ENCODE data around the gene PGLYRP2.

The PGLYRP2 gene

DNA sequence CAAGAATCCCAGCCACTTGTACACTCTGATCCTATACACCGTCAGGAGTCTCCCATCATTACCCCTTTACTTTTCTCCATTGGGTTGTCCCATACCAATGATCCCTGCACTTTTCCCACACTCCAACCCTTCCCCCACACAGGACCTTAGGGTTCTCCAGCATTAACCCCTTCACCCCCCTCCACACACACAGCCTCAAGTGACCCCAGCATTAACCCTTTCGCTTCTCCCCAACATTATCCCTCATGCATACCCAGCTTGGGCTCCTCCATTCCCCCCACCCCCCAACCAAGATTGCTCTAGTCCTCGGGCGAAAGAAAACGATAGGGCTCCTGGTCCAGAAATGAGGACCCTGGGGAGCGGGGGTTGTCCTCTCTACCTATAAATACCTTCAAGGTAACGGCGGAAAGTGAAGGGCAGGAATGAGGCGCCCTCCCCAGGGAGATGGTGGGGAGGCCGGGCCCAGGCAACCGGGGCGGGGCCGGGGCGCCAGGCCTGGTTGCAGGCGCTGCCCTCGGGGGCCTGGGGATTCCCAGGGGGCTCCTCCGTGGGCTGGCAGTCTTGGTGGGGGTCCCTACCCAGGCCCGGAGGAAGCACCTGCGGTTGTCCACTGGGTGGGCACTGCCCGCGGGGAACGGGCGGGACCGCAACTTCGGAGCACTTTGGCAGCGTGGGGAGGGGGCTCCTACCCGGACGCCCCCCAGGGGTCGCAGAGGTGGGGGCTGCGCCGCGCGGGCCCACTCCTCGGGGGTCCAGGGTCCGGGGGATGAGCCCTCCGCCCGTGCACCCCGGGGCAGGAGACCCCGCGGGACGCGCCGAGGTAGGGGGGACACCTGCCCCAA lies 30.3 kb downstream of the PGLYRP2 start:
- no peaks in the 10 kb centered on the region for H3K27me3 ChIP-seq (replicated peaks; ENCODE audit: control insufficient read depth, insufficient read depth, low read length)
- peak overlapping the region; percentile 69 for H3K4me3 ChIP-seq (replicated peaks; ENCODE audit: low read depth, low read length)
- H3K36me3 ChIP-seq (ENCODE audit: control insufficient read depth, insufficient read depth, low read length), result peaks cover 18% of the 10 kb centered on the region
- TF ChIP-seq, protein P1, sequence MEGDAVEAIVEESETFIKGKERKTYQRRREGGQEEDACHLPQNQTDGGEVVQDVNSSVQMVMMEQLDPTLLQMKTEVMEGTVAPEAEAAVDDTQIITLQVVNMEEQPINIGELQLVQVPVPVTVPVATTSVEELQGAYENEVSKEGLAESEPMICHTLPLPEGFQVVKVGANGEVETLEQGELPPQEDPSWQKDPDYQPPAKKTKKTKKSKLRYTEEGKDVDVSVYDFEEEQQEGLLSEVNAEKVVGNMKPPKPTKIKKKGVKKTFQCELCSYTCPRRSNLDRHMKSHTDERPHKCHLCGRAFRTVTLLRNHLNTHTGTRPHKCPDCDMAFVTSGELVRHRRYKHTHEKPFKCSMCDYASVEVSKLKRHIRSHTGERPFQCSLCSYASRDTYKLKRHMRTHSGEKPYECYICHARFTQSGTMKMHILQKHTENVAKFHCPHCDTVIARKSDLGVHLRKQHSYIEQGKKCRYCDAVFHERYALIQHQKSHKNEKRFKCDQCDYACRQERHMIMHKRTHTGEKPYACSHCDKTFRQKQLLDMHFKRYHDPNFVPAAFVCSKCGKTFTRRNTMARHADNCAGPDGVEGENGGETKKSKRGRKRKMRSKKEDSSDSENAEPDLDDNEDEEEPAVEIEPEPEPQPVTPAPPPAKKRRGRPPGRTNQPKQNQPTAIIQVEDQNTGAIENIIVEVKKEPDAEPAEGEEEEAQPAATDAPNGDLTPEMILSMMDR (IDR thresholded peaks at IDR 0.05; ENCODE audit: insufficient read depth, low read length, poor library complexity, severe bottlenecking), result no peak
- DNase-seq (ENCODE audit: extremely low read depth, insufficient read length), result peak; percentile 38

DNA sequence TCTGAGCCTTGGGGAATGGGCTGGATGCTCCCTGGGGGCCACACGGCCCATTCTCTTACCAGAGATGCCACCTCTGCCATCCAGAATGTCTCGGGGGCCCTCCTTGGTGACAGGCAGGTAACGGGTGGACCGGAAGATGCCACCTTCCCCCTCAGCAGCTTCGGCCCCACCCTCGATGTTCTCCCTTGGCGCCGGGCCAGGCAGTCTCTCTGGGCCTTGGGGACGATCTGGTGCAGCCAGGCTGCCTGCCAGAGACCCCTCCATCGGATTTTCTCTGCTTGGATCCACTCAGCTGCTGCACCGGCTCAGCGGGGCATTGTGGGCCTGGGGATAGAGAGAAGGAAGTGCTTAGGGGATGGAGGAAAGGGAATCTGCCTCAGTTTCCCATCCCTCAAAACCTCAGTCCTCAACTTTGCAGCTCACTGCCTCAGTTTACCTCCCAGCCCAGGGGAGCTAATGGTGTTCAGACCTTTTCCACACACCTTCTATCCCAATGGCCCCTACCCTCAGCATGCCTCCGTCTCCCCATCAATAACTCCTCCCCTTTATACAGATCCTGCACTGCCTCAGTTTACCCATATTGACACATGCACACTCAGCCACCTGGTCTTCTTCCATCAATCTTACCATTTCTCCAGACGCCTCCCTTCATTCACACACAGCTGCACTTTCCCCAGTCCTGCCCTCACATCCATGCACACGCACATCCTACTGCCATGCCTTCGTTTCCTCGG lies 31.1 kb downstream of the PGLYRP2 start:
- TF ChIP-seq, protein P1 (IDR thresholded peaks at IDR 0.05; ENCODE audit: insufficient read depth, low read length, poor library complexity, severe bottlenecking), result no peak
- Histone ChIP-seq H3K27me3 (replicated peaks; ENCODE audit: control insufficient read depth, insufficient read depth, low read length) (no peaks in the 10 kb centered on the region), H3K36me3 (ENCODE audit: control insufficient read depth, insufficient read depth, low read length) (peaks cover 11% of the 10 kb centered on the region), H3K4me3 (replicated peaks; ENCODE audit: low read depth, low read length) (no peak overlapping the region)
- DNase-seq (ENCODE audit: extremely low read depth, insufficient read length), result no peak

DNA sequence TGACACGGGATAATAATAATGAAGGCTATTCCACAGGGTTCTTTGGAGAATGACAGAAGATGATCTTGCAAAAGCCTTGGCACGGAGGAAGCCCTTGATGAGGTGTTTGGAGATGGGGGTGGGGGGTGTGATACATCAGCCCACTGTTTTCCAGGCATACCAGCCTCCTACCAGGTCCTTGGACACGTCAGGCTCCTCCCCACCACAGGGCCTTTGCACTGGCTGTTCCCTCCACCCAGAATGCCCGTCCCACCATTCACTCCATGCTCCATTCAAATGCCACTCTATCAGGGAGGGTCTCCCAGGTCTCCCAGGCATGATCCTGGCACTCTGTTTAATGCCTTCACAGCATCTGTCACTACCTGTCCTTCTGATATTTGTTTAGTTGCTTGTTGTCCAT lies 32.2 kb downstream of the PGLYRP2 start:
- Histone ChIP-seq H3K36me3 (ENCODE audit: control insufficient read depth, insufficient read depth, low read length) (peaks cover 5% of the 10 kb centered on the region), H3K4me3 (replicated peaks; ENCODE audit: low read depth, low read length) (no peak overlapping the region), H3K27me3 (replicated peaks; ENCODE audit: control insufficient read depth, insufficient read depth, low read length) (no peaks in the 10 kb centered on the region)
- DNase-seq (ENCODE audit: extremely low read depth, insufficient read length), result no peak
- TF ChIP-seq, protein P1 (IDR thresholded peaks at IDR 0.05; ENCODE audit: insufficient read depth, low read length, poor library complexity, severe bottlenecking), result no peak

DNA sequence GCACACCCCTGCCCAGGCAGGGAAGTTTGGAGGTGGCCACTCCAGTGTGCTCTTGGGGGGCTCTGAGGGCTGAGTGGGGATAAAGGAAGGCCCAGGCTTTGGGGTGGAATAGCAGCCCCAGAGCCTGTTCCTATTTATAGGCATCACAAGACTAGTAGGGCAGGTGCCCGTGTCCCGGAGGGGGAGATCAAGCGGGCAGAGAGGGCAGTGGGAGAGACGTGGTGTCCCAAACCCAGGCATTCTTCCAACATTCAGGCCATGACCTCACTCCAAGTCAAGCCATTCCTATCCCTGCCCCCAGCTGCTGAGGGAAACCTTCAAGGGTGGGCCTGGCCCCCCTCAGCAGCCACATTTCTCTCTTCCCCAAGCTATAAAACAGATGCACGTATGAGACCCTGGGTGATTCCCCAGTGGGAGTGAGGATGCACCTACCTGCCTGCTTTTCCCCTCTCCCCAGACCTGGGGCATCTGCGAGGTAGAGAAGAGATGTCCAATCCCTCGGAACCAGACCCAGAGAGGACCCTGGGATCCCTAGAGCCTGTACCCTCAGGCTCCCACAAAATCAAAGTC lies 33.4 kb downstream of the PGLYRP2 start:
- Histone ChIP-seq H3K36me3 (ENCODE audit: control insufficient read depth, insufficient read depth, low read length) (no peaks in the 10 kb centered on the region), H3K27me3 (replicated peaks; ENCODE audit: control insufficient read depth, insufficient read depth, low read length) (no peaks in the 10 kb centered on the region), H3K4me3 (replicated peaks; ENCODE audit: low read depth, low read length) (no peak overlapping the region)
- DNase-seq (ENCODE audit: extremely low read depth, insufficient read length), result no peak
- TF ChIP-seq, protein P1 (IDR thresholded peaks at IDR 0.05; ENCODE audit: insufficient read depth, low read length, poor library complexity, severe bottlenecking), result no peak

DNA sequence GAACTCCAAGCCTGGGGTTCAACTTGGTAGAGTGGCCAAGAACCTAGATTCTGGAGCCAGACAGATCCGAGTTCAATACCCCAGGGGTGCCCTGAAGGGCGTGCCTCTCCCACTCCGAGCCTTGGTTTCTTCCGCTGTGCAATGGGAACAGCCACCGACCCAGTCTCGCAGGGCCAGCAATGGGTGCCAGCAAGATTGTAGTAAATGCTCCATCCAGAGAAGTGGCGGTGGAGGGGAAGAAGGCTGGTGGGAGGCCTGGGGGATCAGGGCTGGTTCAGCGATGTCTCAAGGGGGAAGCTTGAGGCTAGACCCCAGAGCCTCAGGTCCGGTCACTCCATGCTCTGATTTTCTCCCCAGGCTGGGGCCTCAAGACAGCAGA lies 34.1 kb downstream of the PGLYRP2 start:
- Histone ChIP-seq H3K27me3 (replicated peaks; ENCODE audit: control insufficient read depth, insufficient read depth, low read length) (no peaks in the 10 kb centered on the region), H3K4me3 (replicated peaks; ENCODE audit: low read depth, low read length) (no peak overlapping the region), H3K36me3 (ENCODE audit: control insufficient read depth, insufficient read depth, low read length) (no peaks in the 10 kb centered on the region)
- TF ChIP-seq, protein P1 (IDR thresholded peaks at IDR 0.05; ENCODE audit: insufficient read depth, low read length, poor library complexity, severe bottlenecking), result no peak
- DNase-seq (ENCODE audit: extremely low read depth, insufficient read length), result no peak

Measured in GM06990 (cell line).